HepG2 (cell line): Measurements from ENCODE around the gene ANO3. TPM values are rescaled to one million over a fixed set of nuclear protein-coding genes. Genes with fewer than 3 reads are reported as not detected.

Experiments
- ATAC-seq: fragments of 200-7000 bp; cut with Tn5 transposase; 3 replicates; pipeline ENCODE4 v1.9.1; 2020; ENCODE audit warnings: mild to moderate bottlenecking, moderate library complexity
- BruUV-seq: library from RNA; stranded (reverse); fragments of 400-500 nt; replicated peaks from 2 replicates; lab custom pipeline; 2021; lab: Mats Ljungman, UMichigan
- CTCF ChIA-PET: fragments of 300-600 bp; formaldehyde crosslinking; extraction: SDS; loops from one replicate; lab custom pipeline; 2021; ENCODE audit warnings: low total read pairs, inconsistent platforms, low intra/inter-chr PET ratio; lab: Yijun Ruan, JAX
- POLR2A ChIA-PET: fragments of 350-600 bp; sonication (Branson Sonifier 250); formaldehyde crosslinking; loops from one replicate; lab custom pipeline; 2020; ENCODE audit warnings: antibody characterized with exemption, inconsistent platforms; lab: Yijun Ruan, JAX
- DNase-seq: peaks from one replicate; pipeline ENCODE4 v3.0.0-alpha.2; 2015; ENCODE audit warnings: low spot score
- FAIRE-seq: peaks from 3 replicates; lab custom pipeline; 2011; peaks lifted over from hg19 to GRCh38; lab: Jason Lieb, UNC
- H2AFZ ChIP-seq: one replicate; pipeline ENCODE4 v1.6.1; 2011; ENCODE audit warnings: low read length, inconsistent platforms
- H3K27ac ChIP-seq: fragments of 300-600 bp; 3 replicates; pipeline ENCODE4 v1.8.0; 2011; ENCODE audit warnings: mixed run types, mild to moderate bottlenecking, mixed read lengths, low read length, inconsistent platforms; ENCODE audit not compliant: insufficient read depth; ENCODE audit errors: extremely low read length
- H3K27me3 ChIP-seq, 2 experiments: fragments of 200-600 bp in 1 of 2; 2 replicates in 1 of 2; 3 replicates in 1 of 2; pipeline versions ENCODE4 v1.6.0 to v1.8.0; 2011; ENCODE audit warnings: low read length in 2 of 2, mild to moderate bottlenecking in 2 of 2, moderate library complexity in 2 of 2, inconsistent platforms in 1 of 2; ENCODE audit not compliant: insufficient read depth in 2 of 2, control insufficient read depth in 1 of 2
- H3K36me3 ChIP-seq, 2 experiments: fragments of 200-600 bp in 1 of 2; replicated peaks in 1 of 2; 2 replicates in 1 of 2; 3 replicates in 1 of 2; pipeline versions ENCODE4 v1.5.1 to v1.8.0; 2011; ENCODE audit warnings: low read length in 2 of 2, inconsistent platforms in 1 of 2; ENCODE audit not compliant: insufficient read depth in 2 of 2, control insufficient read depth in 1 of 2
- H3K4me1 ChIP-seq: 2 replicates; pipeline ENCODE4 v1.5.1; 2012; ENCODE audit warnings: low read length, inconsistent platforms; ENCODE audit not compliant: insufficient read depth
- H3K4me2 ChIP-seq: 2 replicates; pipeline ENCODE4 v1.6.0; 2011; ENCODE audit warnings: low read depth, low read length, inconsistent platforms
- H3K4me3 ChIP-seq, 3 experiments: fragments of 200-600 bp in 1 of 3; sonication (generic), shearing (Covaris generic) in 1 of 3; replicated peaks in 1 of 3; 2 replicates each; pipeline ENCODE4 v1.5.1; 2011 to 2016; ENCODE audit warnings: low read length in 3 of 3, inconsistent platforms in 2 of 3, low read depth in 2 of 3, mild to moderate bottlenecking in 2 of 3, control low read depth in 1 of 3, mixed read lengths in 1 of 3; ENCODE audit not compliant: insufficient read depth in 1 of 3
- H3K79me2 ChIP-seq: one replicate; pipeline ENCODE4 v1.6.1; 2011; ENCODE audit warnings: low read length, inconsistent platforms; ENCODE audit not compliant: insufficient read depth
- H3K9ac ChIP-seq: 2 replicates; pipeline ENCODE4 v1.6.0; 2011; ENCODE audit warnings: mild to moderate bottlenecking, low read depth, low read length, inconsistent platforms; ENCODE audit not compliant: insufficient read depth
- H3K9me3 ChIP-seq: 2 replicates; pipeline ENCODE4 v1.5.1; 2012; ENCODE audit warnings: mild to moderate bottlenecking, low read length
- H4K20me1 ChIP-seq: 2 replicates; pipeline ENCODE4 v1.6.0; 2011; ENCODE audit warnings: inconsistent platforms, mild to moderate bottlenecking, low read length, moderate library complexity; ENCODE audit not compliant: insufficient read depth
- HNRNPK ChIP-seq: fragments of 200-400 bp; formaldehyde crosslinking; IDR thresholded peaks from 2 replicates; pipeline ENCODE4 v1.6.1; 2018; ENCODE audit warnings: low read length, low read depth, moderate library complexity, mild to moderate bottlenecking; ENCODE audit not compliant: poor library complexity, severe bottlenecking
- MAFF ChIP-seq: IDR thresholded peaks from 2 replicates; pipeline ENCODE4 v1.6.1; 2011; ENCODE audit warnings: low read depth, low read length, improper control_type of control experiment
- MAFK ChIP-seq, 2 experiments: IDR thresholded peaks in 1 of 2; conservative IDR thresholded peaks in 1 of 2; 2 replicates each; pipeline ENCODE4 v1.6.1; 2011; ENCODE audit warnings: improper control_type of control experiment in 2 of 2, low read length in 2 of 2
- MLLT10 ChIP-seq: sonication (generic); formaldehyde crosslinking; IDR thresholded peaks from 2 replicates; pipeline ENCODE4 v1.4.0; 2020; ENCODE audit warnings: missing genetic modification reagents
- XRCC5 ChIP-seq: fragments of 200-400 bp; formaldehyde crosslinking; optimal IDR thresholded peaks from 2 replicates; pipeline ENCODE3; 2017; ENCODE audit warnings: mild to moderate bottlenecking, low read length
- ZFY ChIP-seq: sonication (generic); formaldehyde crosslinking; IDR thresholded peaks from 2 replicates; pipeline ENCODE4 v1.4.0; 2020; ENCODE audit warnings: missing genetic modification reagents
- ZNF607 ChIP-seq: sonication (generic); formaldehyde crosslinking; IDR thresholded peaks from 2 replicates; pipeline ENCODE4 v1.5.1; 2020; ENCODE audit warnings: missing genetic modification reagents, mild to moderate bottlenecking, borderline replicate concordance
- ZNF83 ChIP-seq: sonication (generic); formaldehyde crosslinking; IDR thresholded peaks from 2 replicates; pipeline ENCODE4 v1.4.0; 2020; ENCODE audit warnings: missing genetic modification reagents, mild to moderate bottlenecking, borderline replicate concordance
- ZSCAN21 ChIP-seq: sonication (generic); formaldehyde crosslinking; IDR thresholded peaks from 2 replicates; pipeline ENCODE4 v1.8.0; 2022; ENCODE audit warnings: mild to moderate bottlenecking, missing genetic modification reagents, moderate library complexity, borderline replicate concordance
- ZZZ3 ChIP-seq: sonication (generic); formaldehyde crosslinking; IDR thresholded peaks from 2 replicates; pipeline ENCODE4 v1.4.0; 2020; ENCODE audit warnings: missing genetic modification reagents, mild to moderate bottlenecking, borderline replicate concordance
- WGBS: methylation state at CpG from one replicate; pipeline ENCODE4 v1.1.6; 2017; ENCODE audit warnings: low lambda C conversion rate; 5-methylcytosine and 5-hydroxymethylcytosine counted together
- in situ Hi-C: cut with HindIII; loops from 2 replicates; pipeline ENCODE4 v1.10.0; 2017; ENCODE audit warnings: low pct_unique_long_range_greater_than_20kb; ENCODE audit not compliant: extremely low pct_ligation_motif_present
- intact Hi-C: fragments of 100-400 bp; cut with micrococcal nuclease; formaldehyde crosslinking; loops from one replicate; pipeline ENCODE4 v1.10.0; 2022; ENCODE audit not compliant: unreplicated experiment
- polyA plus RNA-seq, 8 experiments: library from polyadenylated mRNA; depleted of rRNA in 3 of 8; stranded (reverse) in 7 of 8; unstranded in 1 of 8; fragments of >200 nt; fragmentation: Illumina TruSeq in 4 of 8; extraction: Trizol in 4 of 8; gene quantifications; 2 replicates each; pipeline versions ENCODE4 v1.2.1 to v1.2.3, GENCODE V29; 2011 to 2016; ENCODE audit warnings: low read depth in 4 of 8, missing spikeins in 1 of 8, mixed read lengths in 1 of 8; ENCODE audit not compliant: insufficient read depth in 1 of 8
- total RNA-seq, 5 experiments: library from RNA; depleted of rRNA; stranded (reverse); fragments of >200 nt; fragmentation: Illumina TruSeq; extraction: Trizol; gene quantifications; 2 replicates each; pipeline ENCODE4 v1.2.3, GENCODE V29; 2016; ENCODE audit warnings: low read depth in 1 of 5
- TF ChIP-seq, protein P1 (sequence below): sonication (generic); formaldehyde crosslinking; IDR thresholded peaks from 2 replicates; pipeline ENCODE4 v1.9.0; 2021; ENCODE audit warnings: mild to moderate bottlenecking, missing genetic modification reagents

ANO3 gene
- total and polyA plus RNA-seq, 2 of the 13 experiments (the other 11 are each of a cell fraction or from before 2014, with no cell fraction given), result 0.17 to 0.44 TPM

DNA sequence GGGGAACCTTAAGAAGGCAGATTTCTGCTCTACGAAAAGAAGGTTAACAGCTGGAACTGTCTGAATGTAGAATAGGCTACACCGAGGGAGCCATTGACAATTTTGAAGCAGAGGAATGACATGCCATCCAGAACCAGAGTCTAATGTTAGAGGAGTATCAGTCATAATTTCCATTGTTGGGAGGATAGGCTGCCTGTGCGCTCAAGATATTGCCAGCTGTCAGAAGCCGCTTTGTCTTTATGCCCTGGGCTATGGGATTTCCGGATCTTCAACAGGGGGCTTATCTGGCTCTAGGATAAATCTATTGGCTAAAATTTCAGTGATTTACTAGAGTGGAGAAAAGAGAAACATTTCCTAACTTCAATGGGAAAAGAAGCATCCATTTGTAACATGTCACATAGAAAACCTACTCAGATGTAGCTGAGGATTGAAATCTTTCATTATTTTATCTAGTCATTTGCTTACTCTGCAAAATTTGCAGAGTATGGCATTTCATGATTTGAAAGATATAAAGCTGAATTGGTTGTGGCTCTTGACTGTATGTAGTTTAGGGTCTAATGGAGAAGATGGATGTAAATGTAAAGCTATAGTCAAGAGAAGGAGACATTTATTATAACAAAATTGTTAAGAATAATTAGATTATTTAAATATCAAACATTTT is 78.9 kb downstream of the ANO3 start:
- WGBS, result 4% methylated on average over 5 of the region's 5 CpGs
- intact Hi-C loops, result no loop called here
- Histone ChIP-seq H3K4me3 (no peak overlapping the region), H3K79me2 (no peaks in the 10 kb centered on the region), H2AFZ (no peak overlapping the region), H3K4me1 (no peaks in the 10 kb centered on the region), H3K27ac (no peak overlapping the region), H3K27me3 (no peaks in the 10 kb centered on the region), H3K9ac (no peak overlapping the region), H4K20me1 (no peaks in the 10 kb centered on the region), H3K4me2 (no peak overlapping the region), H3K36me3 (no peaks in the 10 kb centered on the region), H3K9me3 (no peaks in the 10 kb centered on the region)
- no peak for FAIRE-seq
- TF ChIP-seq MAFF (peak; percentile 86), ZZZ3 (no peak), MAFK (conservative IDR thresholded peaks at IDR 0.05 in 1 of 2, IDR thresholded peaks at IDR 0.05 in 1 of 2; ENCODE audit: low read length in 2 of 2) (peak; percentile 83 to 90)
- POLR2A ChIA-PET, result no interaction called here
- DNase-seq, result no peak
- CTCF ChIA-PET, result no interaction called here
- no TSS peak for BruUV-seq
- no peak for ATAC-seq
- in situ Hi-C loops, result no loop called here

DNA sequence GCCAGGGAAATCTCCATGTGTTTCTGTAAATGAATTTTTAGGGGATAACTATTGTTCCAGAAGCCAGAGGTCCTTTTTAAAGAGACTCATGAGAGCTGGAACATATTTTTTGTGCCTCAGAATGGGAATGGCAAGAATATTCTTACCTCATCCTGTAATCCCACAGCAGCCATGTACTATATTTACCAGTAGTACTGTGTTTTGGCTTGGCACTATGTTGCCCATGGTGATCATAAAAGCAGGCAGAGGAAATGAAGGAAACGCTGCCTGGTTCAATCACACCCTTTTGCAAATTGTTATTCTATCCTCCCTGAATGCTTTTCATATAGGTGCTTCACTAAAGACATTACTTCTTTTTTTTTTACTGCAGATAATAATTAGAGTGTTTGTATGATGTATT is 81.0 kb downstream of the ANO3 start:
- no peak for ATAC-seq
- TF ChIP-seq ZNF607 (CRISPR knock-in tag) (no peak), ZSCAN21 (CRISPR knock-in tag) (no peak), XRCC5 (no peak), MLLT10 (CRISPR knock-in tag) (no peak), HNRNPK (no peak), ZFY (no peak), ZNF83 (CRISPR knock-in tag) (no peak)
- TF ChIP-seq, protein P1, sequence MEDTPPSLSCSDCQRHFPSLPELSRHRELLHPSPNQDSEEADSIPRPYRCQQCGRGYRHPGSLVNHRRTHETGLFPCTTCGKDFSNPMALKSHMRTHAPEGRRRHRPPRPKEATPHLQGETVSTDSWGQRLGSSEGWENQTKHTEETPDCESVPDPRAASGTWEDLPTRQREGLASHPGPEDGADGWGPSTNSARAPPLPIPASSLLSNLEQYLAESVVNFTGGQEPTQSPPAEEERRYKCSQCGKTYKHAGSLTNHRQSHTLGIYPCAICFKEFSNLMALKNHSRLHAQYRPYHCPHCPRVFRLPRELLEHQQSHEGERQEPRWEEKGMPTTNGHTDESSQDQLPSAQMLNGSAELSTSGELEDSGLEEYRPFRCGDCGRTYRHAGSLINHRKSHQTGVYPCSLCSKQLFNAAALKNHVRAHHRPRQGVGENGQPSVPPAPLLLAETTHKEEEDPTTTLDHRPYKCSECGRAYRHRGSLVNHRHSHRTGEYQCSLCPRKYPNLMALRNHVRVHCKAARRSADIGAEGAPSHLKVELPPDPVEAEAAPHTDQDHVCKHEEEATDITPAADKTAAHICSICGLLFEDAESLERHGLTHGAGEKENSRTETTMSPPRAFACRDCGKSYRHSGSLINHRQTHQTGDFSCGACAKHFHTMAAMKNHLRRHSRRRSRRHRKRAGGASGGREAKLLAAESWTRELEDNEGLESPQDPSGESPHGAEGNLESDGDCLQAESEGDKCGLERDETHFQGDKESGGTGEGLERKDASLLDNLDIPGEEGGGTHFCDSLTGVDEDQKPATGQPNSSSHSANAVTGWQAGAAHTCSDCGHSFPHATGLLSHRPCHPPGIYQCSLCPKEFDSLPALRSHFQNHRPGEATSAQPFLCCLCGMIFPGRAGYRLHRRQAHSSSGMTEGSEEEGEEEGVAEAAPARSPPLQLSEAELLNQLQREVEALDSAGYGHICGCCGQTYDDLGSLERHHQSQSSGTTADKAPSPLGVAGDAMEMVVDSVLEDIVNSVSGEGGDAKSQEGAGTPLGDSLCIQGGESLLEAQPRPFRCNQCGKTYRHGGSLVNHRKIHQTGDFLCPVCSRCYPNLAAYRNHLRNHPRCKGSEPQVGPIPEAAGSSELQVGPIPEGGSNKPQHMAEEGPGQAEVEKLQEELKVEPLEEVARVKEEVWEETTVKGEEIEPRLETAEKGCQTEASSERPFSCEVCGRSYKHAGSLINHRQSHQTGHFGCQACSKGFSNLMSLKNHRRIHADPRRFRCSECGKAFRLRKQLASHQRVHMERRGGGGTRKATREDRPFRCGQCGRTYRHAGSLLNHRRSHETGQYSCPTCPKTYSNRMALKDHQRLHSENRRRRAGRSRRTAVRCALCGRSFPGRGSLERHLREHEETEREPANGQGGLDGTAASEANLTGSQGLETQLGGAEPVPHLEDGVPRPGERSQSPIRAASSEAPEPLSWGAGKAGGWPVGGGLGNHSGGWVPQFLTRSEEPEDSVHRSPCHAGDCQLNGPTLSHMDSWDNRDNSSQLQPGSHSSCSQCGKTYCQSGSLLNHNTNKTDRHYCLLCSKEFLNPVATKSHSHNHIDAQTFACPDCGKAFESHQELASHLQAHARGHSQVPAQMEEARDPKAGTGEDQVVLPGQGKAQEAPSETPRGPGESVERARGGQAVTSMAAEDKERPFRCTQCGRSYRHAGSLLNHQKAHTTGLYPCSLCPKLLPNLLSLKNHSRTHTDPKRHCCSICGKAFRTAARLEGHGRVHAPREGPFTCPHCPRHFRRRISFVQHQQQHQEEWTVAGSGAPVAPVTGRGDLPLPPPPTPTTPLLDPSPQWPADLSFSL (CRISPR knock-in tag), result no peak

More for the DNA sequence above, 81.0 kb downstream of the ANO3 start:
- CTCF ChIA-PET, result no interaction called here
- FAIRE-seq, result no peak
- WGBS, result 0% methylated on average over 1 of the region's 1 CpG
- Histone ChIP-seq H3K36me3 (no peaks in the 10 kb centered on the region), H3K4me1 (no peaks in the 10 kb centered on the region), H3K9ac (no peak overlapping the region), H3K4me2 (no peak overlapping the region), H4K20me1 (no peaks in the 10 kb centered on the region), H3K79me2 (no peaks in the 10 kb centered on the region), H2AFZ (no peak overlapping the region), H3K27me3 (no peaks in the 10 kb centered on the region), H3K27ac (no peak overlapping the region), H3K4me3 (no peak overlapping the region), H3K9me3 (no peaks in the 10 kb centered on the region)
- POLR2A ChIA-PET, result no interaction called here
- in situ Hi-C loops, result no loop called here
- intact Hi-C loops, result no loop called here
- no peak for DNase-seq
- no TSS peak for BruUV-seq
